GM06990 (cell line): ENCODE results near the gene LIN28B.

ENCODE experiments used
- DNase-seq: peaks from one replicate; pipeline ENCODE4 v3.0.0-alpha.2; 2011; ENCODE audit not compliant: insufficient read length; ENCODE audit errors: extremely low read depth
- H3K27me3 ChIP-seq: replicated peaks from 2 replicates; pipeline ENCODE4 v1.6.0; 2011; ENCODE audit warnings: low read length; ENCODE audit not compliant: control insufficient read depth, insufficient read depth
- H3K36me3 ChIP-seq: 2 replicates; pipeline ENCODE4 v1.5.1; 2011; ENCODE audit warnings: low read length; ENCODE audit not compliant: control insufficient read depth, insufficient read depth
- H3K4me3 ChIP-seq: replicated peaks from 2 replicates; pipeline ENCODE4 v1.5.1; 2011; ENCODE audit warnings: low read depth, mild to moderate bottlenecking, control low read depth, low read length
- TF ChIP-seq, protein P1 (sequence below): IDR thresholded peaks from 2 replicates; pipeline ENCODE4 v1.5.1; 2011; ENCODE audit warnings: low read length, control low read depth, mild to moderate bottlenecking, inconsistent platforms; ENCODE audit not compliant: insufficient read depth, poor library complexity, severe bottlenecking

LIN28B gene

DNA sequence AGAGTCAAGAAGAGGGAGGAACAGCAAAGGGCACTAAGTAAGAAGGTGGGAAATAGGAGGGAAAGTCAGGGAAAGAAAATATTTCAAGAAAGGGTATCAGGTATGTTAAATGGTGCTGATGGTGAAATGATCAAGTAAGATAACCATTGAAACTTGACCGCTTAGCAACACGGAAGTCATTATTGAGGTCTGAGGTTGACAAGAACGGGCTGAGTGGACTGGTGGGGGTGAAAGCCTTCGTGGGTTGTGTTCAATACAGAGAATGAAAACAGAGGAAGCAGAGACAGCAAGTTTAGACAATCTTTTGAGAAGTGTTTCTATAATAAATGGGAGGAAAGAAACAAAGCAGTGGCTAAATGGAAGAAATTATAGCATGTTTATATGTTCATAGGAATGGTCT, 72.0 kb downstream of the LIN28B start:
- no peak for DNase-seq

DNA sequence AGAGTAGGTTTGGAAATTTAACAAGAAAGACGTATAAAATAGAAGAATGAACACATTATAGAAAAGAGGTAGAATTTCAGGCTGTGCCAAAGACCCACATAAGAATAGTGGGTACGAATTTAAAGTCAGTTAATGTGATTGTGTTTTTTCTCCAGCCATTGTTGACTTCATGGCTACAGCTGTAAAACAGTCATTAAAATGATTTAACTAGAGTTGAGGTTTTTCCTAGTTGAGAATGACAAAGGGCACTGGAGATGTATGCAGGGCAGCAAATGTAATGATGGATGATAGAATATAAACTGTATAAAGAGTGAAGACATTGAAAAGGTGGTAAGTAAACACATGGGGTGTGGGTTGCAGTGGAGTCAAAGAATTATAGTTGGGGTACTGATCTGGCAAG, 72.7 kb downstream of the LIN28B start:
- Histone ChIP-seq H3K36me3 (no peaks in the 10 kb centered on the region), H3K4me3 (no peak overlapping the region), H3K27me3 (no peaks in the 10 kb centered on the region; the same call in 1 of the 2 replicates)
- no peak for DNase-seq
- TF ChIP-seq, protein P1, sequence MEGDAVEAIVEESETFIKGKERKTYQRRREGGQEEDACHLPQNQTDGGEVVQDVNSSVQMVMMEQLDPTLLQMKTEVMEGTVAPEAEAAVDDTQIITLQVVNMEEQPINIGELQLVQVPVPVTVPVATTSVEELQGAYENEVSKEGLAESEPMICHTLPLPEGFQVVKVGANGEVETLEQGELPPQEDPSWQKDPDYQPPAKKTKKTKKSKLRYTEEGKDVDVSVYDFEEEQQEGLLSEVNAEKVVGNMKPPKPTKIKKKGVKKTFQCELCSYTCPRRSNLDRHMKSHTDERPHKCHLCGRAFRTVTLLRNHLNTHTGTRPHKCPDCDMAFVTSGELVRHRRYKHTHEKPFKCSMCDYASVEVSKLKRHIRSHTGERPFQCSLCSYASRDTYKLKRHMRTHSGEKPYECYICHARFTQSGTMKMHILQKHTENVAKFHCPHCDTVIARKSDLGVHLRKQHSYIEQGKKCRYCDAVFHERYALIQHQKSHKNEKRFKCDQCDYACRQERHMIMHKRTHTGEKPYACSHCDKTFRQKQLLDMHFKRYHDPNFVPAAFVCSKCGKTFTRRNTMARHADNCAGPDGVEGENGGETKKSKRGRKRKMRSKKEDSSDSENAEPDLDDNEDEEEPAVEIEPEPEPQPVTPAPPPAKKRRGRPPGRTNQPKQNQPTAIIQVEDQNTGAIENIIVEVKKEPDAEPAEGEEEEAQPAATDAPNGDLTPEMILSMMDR: no peak

More for the DNA sequence above, 72.0 kb downstream of the LIN28B start:
- Histone ChIP-seq H3K36me3 (no peaks in the 10 kb centered on the region), H3K4me3 (no peak overlapping the region), H3K27me3 (no peaks in the 10 kb centered on the region; the same call in 1 of the 2 replicates)
- TF ChIP-seq, protein P1: no peak

DNA sequence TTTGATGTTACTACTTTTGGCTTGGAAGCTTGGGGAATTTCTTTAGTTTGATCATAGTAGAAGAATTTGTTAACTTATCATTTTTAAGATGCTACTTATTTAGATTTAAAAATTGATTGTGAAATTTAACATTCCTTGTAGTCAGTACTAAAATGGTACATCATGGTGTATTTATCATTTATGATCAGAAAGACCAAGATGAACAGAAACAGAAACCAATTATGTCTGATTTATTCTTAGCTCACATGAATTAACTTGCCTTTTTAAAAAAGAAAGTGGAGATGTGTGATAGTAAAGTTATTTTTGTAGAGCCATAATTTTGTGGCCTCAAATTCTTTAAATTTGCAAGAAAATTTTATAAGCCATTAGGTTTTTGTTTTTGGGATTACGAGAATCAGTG, 77.6 kb downstream of the LIN28B start:
- TF ChIP-seq, protein P1: no peak
- no peaks in the 10 kb centered on the region for H3K36me3 ChIP-seq
- no peak for DNase-seq
- no peaks in the 10 kb centered on the region; the same call in 1 of the 2 replicates for H3K27me3 ChIP-seq
- no peak overlapping the region for H3K4me3 ChIP-seq

DNA sequence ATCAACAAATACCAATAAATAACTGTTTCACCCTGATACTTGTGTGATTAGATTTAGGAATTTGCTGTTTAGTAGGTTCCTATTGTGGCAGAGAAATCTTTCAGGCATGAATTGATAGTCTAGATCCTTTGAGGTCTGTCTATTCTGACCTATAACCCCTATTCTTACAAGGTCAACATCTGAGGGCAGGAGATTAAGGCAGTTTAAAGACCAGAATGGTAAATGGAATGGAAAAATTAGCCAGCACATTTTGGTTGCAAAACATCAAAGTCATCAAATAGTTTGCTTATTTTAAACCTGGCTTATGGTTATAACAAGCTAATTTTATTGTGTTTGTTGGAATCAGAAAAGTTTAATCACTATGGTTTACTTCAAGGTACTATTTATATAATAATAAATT, 78.4 kb downstream of the LIN28B start:
- H3K36me3 ChIP-seq: no peaks in the 10 kb centered on the region
- TF ChIP-seq, protein P1: no peak
- no peak overlapping the region for H3K4me3 ChIP-seq
- no peak for DNase-seq
- no peaks in the 10 kb centered on the region; the same call in 1 of the 2 replicates for H3K27me3 ChIP-seq

DNA sequence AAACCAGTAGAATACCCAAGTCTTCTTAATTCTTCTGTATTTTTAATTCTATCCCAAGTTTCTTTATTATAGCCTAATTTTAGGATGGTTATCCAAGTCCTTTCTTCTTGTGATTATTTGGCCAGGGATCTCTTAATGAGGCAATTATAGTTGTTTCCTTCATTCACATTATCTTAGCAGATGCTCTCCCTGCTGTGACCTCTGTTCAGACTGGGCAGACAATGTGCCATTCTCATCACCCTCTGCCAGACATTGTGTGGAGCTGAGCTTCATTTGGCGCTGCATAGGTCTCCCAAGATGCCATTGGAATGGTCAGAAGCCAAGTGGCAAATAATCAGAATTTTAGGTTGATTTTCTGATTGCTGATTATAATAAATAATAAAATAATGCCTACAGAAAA, 79.4 kb downstream of the LIN28B start:
- TF ChIP-seq, protein P1: no peak
- Histone ChIP-seq H3K27me3 (no peaks in the 10 kb centered on the region; the same call in 1 of the 2 replicates), H3K36me3 (no peaks in the 10 kb centered on the region), H3K4me3 (no peak overlapping the region)
- DNase-seq: no peak

DNA sequence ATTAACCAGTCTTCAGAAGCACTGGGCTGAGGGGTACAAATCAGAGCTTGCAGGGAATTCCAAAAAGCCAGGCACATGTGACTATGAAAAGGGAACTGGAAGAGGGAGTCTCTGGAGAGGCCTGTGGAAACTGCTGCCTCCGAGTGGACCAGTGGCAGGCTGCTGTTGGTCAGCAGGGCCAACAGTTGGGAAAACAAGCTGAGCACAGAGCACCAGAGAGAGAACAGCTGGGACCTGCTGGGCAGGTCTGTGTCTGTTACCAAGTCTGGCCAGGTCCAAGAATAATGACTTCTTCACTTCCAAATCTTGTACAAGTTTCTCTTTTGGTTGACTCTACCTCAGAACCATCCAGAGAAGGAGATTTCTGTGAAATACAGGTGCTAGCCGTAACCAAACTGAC, 81.4 kb downstream of the LIN28B start:
- Histone ChIP-seq H3K27me3 (no peaks in the 10 kb centered on the region), H3K36me3 (no peaks in the 10 kb centered on the region), H3K4me3 (no peak overlapping the region)
- no peak for DNase-seq
- TF ChIP-seq, protein P1: no peak
